DND-41 (cell line): Measurements from ENCODE around the gene COL20A1.

Source experiments
- ATAC-seq: fragments of 200-7000 bp; cut with Tn5 transposase; 3 replicates; pipeline ENCODE4 v1.9.1; 2021; ENCODE audit warnings: low read depth; ENCODE audit not compliant: insufficient read depth
- DNase-seq: peaks from one replicate; pipeline ENCODE4 v3.0.0-alpha.2; 2020
- H2AFZ ChIP-seq: 2 replicates; pipeline ENCODE4 v1.6.0; 2012; ENCODE audit warnings: low read depth, low read length
- H3K27ac ChIP-seq: 2 replicates; pipeline ENCODE4 v1.5.1; 2012; ENCODE audit warnings: low read length, inconsistent platforms
- H3K27me3 ChIP-seq: fragments of 200-600 bp; sonication (generic); 2 replicates; pipeline ENCODE4 v1.6.0; 2012; ENCODE audit warnings: low read length, mild to moderate bottlenecking, inconsistent platforms; ENCODE audit not compliant: insufficient read depth, poor library complexity
- H3K36me3 ChIP-seq: 2 replicates; pipeline ENCODE4 v1.5.1; 2012; ENCODE audit warnings: low read length, inconsistent platforms; ENCODE audit not compliant: insufficient read depth
- H3K4me1 ChIP-seq: 2 replicates; pipeline ENCODE4 v1.5.1; 2012; ENCODE audit warnings: mild to moderate bottlenecking, low read length; ENCODE audit not compliant: insufficient read depth
- H3K4me2 ChIP-seq: 2 replicates; pipeline ENCODE4 v1.6.0; 2012; ENCODE audit warnings: mild to moderate bottlenecking, moderate library complexity, low read length, inconsistent platforms; ENCODE audit not compliant: insufficient read depth
- H3K4me3 ChIP-seq, 2 experiments: fragments of 200-600 bp in 1 of 2; shearing (Covaris generic) in 1 of 2; 2 replicates each; pipeline ENCODE4 v1.5.1; 2012 to 2016; ENCODE audit warnings: inconsistent platforms in 2 of 2, low read length in 2 of 2, mild to moderate bottlenecking in 2 of 2, low read depth in 1 of 2, moderate library complexity in 1 of 2
- H3K79me2 ChIP-seq: 2 replicates; pipeline ENCODE4 v1.6.0; 2012; ENCODE audit warnings: low read length, inconsistent platforms; ENCODE audit not compliant: insufficient read depth
- H3K9ac ChIP-seq: 2 replicates; pipeline ENCODE4 v1.6.0; 2012; ENCODE audit warnings: low read depth, mild to moderate bottlenecking, inconsistent platforms, low read length, moderate library complexity
- H3K9me3 ChIP-seq: 2 replicates; pipeline ENCODE4 v1.5.1; 2012; ENCODE audit warnings: low read length, moderate library complexity, mild to moderate bottlenecking, inconsistent platforms; ENCODE audit not compliant: insufficient read depth, severe bottlenecking
- H4K20me1 ChIP-seq: 2 replicates; pipeline ENCODE4 v1.6.0; 2012; ENCODE audit warnings: low read length; ENCODE audit not compliant: insufficient read depth
- CTCF ChIP-seq: IDR thresholded peaks from 2 replicates; pipeline ENCODE4 v1.5.1; 2012; ENCODE audit warnings: borderline replicate concordance, low read length, moderate library complexity, mild to moderate bottlenecking; ENCODE audit not compliant: poor library complexity, severe bottlenecking; ENCODE audit errors: extremely low read depth
- EZH2 ChIP-seq: IDR thresholded peaks from 3 replicates; pipeline ENCODE4 v1.6.1; 2012; ENCODE audit warnings: borderline replicate concordance, low read depth, mild to moderate bottlenecking, moderate library complexity, low read length, inconsistent platforms; ENCODE audit not compliant: severe bottlenecking

Gene COL20A1

GRCh38 chr20:63246490-63247288 lies 46.3 kb upstream of the COL20A1 start:
- TF ChIP-seq EZH2 (no peak), CTCF (no peak)

GRCh38 chr20:63247671-63248228 lies 45.2 kb upstream of the COL20A1 start:
- H4K20me1 ChIP-seq = peaks cover 8% of the 10 kb centered on the region
- H3K9ac ChIP-seq = no peak overlapping the region
- H3K79me2 ChIP-seq = no peaks in the 10 kb centered on the region
- no peak overlapping the region for H2AFZ ChIP-seq
- no peaks in the 10 kb centered on the region for H3K9me3 ChIP-seq
- H3K27me3 ChIP-seq = no peaks in the 10 kb centered on the region
- H3K4me2 ChIP-seq = no peak overlapping the region
- no peak overlapping the region for H3K27ac ChIP-seq
- DNase-seq (no peak), ATAC-seq (no peak)
- no peaks in the 10 kb centered on the region for H3K4me1 ChIP-seq
- no peak overlapping the region for H3K4me3 ChIP-seq
- H3K36me3 ChIP-seq = no peaks in the 10 kb centered on the region
- no peak for TF ChIP-seq EZH2
- no peak for TF ChIP-seq CTCF

More at GRCh38 chr20:63246490-63247288, 46.3 kb upstream of the COL20A1 start:
- Histone ChIP-seq H3K4me3 (no peak overlapping the region), H4K20me1 (peaks cover 9% of the 10 kb centered on the region), H2AFZ (no peak overlapping the region), H3K36me3 (no peaks in the 10 kb centered on the region), H3K79me2 (no peaks in the 10 kb centered on the region), H3K4me1 (no peaks in the 10 kb centered on the region), H3K9me3 (no peaks in the 10 kb centered on the region), H3K4me2 (no peak overlapping the region), H3K9ac (no peak overlapping the region), H3K27ac (no peak overlapping the region), H3K27me3 (no peaks in the 10 kb centered on the region)
- ATAC-seq (no peak), DNase-seq (no peak)

GRCh38 chr20:63248835-63249591 lies 44.0 kb upstream of the COL20A1 start:
- Histone ChIP-seq H3K27ac (no peak overlapping the region), H2AFZ (no peak overlapping the region), H3K27me3 (no peaks in the 10 kb centered on the region), H3K36me3 (no peaks in the 10 kb centered on the region), H3K9ac (no peak overlapping the region), H3K4me2 (no peak overlapping the region), H3K4me1 (no peaks in the 10 kb centered on the region), H3K79me2 (no peaks in the 10 kb centered on the region), H3K4me3 (no peak overlapping the region), H4K20me1 (peaks cover 3% of the 10 kb centered on the region; the same call in 1 of the 2 replicates), H3K9me3 (no peaks in the 10 kb centered on the region)
- DNase-seq = no peak
- no peak for ATAC-seq
- TF ChIP-seq CTCF (no peak), EZH2 (no peak)
